Fibroblast of pulmonary artery (primary cell): Measurements from ENCODE around the gene BCR.

ENCODE experiments used
- DNase-seq: peaks from one replicate; pipeline ENCODE4 v3.0.0-alpha.2; 2010; ENCODE audit warnings: low read depth
- H3K4me3 ChIP-seq: replicated peaks from 2 replicates; pipeline ENCODE4 v1.5.1; 2011; ENCODE audit warnings: low read depth, mild to moderate bottlenecking, control low read depth, low read length, moderate library complexity
- TF ChIP-seq, protein P1 (sequence below): IDR thresholded peaks from 2 replicates; pipeline ENCODE4 v1.5.1; 2011; ENCODE audit warnings: mild to moderate bottlenecking, control low read depth, low read length, inconsistent platforms; ENCODE audit errors: missing control alignments

The BCR gene

DNA sequence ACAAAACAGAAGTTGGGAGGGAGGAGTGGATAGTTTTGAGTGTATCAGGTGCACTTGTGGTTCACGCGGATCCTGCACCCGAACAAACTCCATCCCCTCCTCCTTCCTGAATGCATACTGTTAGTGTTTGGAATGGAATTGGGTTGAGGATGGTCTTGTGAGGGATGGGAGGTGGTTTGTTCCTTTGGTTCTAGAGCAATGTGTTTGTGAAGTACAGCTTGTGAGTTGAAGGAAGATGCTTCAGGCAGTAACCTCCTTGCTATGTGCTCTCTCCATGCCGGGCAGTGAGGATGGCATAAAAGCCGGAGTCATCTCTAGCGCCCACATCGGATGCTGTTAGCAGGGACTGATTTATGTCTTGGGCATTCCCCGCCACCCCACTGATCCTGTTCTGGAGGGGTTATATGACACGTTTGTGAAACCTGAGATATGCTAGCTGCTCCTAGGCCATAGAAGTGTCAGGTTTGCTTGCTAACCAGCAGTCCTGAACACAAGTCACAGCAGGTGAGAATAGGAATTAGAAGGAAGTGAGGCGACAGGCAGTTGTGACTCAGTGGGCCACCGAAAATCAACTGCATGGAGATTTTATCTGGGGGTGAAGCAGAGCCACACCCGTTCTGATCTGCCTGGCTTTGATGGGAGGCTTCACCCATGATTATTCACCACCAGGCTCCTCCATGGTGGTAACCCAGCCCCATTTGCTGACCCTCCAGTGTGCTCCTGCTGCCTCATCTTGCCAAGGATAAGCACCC is 2.2 kb downstream of the BCR start:
- peak overlapping the region; percentile 71 for H3K4me3 ChIP-seq
- no peak for DNase-seq
- TF ChIP-seq, protein P1, sequence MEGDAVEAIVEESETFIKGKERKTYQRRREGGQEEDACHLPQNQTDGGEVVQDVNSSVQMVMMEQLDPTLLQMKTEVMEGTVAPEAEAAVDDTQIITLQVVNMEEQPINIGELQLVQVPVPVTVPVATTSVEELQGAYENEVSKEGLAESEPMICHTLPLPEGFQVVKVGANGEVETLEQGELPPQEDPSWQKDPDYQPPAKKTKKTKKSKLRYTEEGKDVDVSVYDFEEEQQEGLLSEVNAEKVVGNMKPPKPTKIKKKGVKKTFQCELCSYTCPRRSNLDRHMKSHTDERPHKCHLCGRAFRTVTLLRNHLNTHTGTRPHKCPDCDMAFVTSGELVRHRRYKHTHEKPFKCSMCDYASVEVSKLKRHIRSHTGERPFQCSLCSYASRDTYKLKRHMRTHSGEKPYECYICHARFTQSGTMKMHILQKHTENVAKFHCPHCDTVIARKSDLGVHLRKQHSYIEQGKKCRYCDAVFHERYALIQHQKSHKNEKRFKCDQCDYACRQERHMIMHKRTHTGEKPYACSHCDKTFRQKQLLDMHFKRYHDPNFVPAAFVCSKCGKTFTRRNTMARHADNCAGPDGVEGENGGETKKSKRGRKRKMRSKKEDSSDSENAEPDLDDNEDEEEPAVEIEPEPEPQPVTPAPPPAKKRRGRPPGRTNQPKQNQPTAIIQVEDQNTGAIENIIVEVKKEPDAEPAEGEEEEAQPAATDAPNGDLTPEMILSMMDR = no peak

DNA sequence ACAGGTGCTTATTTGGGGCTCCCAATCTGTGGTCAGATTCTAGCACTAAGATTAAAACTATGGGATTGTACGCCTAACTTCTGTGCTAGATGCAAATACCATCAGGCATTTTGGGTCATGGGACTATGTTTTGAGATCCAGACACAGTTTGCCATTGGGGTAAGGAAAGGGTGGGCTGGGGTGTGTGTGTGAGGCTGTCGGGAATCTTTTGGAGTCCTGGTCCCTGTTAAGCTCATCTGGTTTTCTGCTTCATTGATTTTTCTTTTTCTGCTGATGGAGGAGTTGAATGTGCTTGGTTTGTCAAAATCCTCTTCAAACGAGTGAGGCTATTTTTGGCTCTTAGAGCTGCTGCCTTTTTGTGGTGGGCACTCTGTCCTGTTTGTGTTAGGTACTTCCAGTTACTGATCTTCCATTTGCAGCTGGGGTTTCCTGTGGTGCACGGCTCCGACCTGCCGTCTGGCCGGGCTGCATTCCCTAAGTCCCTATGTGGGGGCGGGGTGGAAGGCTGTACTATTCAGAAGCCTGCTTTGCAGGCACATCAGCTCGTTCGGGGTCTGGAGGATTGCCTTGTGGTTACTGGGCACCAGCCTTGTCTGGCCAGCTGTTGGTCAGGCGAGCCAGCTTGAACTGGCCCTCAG is 2.9 kb downstream of the BCR start:
- H3K4me3 ChIP-seq = peak overlapping the region; percentile 71
- TF ChIP-seq, protein P1 = no peak
- DNase-seq = peak; percentile 64

DNA sequence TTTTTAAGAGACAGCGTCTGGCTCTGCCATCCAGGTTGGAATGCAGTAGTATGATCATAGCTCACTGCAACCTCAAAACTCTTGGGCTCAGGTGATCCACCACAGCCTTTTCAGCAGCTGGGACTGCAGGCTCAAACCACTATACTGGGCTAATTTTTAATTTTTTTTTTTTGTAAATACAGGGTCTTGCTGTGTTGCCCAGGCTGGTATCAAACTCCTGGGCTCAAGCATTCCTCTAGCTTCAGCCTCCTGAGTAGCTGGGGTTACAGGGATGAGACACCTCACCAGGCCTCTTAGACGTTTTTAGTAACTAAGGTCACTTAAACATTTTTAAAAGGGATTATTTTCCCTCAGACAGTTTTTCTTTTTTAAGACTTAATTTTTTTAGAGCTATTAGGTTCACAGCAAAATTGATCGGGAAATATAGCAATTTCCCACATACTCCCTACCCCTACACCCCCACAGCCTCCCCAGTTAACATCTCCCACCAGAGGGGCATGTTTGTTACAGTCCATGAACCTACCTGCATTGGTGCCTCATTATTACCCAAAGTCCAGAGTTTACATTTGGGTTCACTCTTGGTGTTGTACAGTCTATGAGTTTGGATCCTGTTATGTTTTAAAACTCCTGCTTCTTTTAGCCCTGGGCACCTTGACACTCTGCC is 3.9 kb downstream of the BCR start:
- DNase-seq = no peak
- TF ChIP-seq, protein P1 = no peak

DNA sequence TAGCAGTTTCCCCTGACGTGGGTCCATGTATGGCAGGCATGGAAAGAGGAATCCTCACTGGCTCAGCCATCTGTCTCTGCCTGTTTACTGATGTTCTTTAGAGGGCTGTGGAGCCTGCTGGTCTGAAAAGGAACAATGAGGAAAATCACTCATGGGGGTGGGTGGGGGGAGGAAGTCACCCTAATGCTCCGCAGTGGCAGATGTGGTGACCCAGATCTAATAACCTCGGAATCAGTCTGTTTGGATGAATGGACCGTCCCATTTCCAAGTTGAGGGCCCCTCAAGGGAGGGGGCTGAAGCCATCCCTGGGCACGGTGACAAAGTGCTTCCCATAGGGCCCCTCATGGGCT is 4.4 kb downstream of the BCR start:
- DNase-seq = no peak
- no peak overlapping the region for H3K4me3 ChIP-seq
- TF ChIP-seq, protein P1 = no peak

More for the DNA sequence above, 3.9 kb downstream of the BCR start:
- peak overlapping the region; percentile 71 for H3K4me3 ChIP-seq

DNA sequence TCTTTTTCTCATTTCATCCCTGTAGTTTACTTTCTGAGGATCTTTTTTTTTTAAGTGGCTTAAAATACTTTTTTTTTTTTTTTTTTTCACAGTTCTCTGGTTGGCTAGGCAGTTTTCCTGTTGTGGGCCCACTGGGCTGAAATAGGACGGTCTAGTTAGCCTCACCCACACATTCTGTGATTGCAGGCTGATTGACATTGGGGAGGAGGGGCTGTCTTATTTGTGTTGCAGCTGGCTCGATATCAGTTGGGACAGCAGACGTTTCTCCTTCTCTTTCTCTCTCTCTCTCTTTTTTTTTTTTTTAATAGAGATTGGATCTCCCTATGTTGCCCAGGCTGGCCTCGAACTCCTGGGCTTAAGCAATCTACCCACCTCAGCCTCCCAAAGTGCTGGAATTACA is 6.9 kb downstream of the BCR start:
- TF ChIP-seq, protein P1 = no peak
- no peak for DNase-seq
- no peak overlapping the region for H3K4me3 ChIP-seq

DNA sequence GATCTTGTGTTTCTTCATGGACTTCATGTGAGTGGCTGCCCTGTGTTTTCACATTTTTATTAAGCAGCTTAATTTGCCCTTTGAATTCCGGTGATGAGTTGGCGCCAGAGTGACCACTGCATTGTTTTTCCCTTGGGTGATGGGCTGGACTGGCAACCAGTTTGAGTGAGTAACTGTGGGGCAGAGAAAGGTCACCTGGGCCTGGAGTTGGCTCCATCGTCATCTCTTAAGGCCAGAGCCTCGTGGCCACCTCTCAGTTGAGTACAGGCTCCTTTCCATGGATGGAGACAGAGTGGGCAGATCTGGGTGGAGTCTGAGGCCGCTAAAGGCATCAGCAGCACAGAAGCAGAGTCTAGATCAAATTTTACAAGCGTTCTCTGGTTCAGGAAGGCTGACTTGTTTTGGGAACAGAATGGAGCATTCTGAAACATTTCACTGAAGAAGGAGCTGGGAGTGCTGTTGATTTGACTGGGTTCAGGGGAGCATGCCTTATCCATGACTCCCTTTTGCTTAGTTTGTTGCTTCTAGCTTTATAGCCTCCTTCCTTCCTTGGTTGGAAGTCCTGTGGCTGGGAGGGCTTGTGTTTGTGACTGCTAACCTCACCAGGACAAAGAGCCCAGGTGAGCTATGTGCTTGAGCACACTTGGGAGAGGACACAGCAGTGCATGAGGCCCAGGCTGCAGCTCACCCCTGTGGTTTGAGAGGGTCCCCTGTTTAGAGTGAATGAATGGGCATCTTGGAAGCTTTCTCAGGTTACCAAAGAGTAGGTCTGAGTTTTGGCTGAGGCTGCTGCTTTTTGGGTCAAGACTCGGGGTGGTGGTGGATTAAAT is 7.8 kb downstream of the BCR start:
- H3K4me3 ChIP-seq = no peak overlapping the region
- TF ChIP-seq, protein P1 = no peak
- no peak for DNase-seq
